HG03039 (cell line): Measurements from ENCODE around the gene TRIO.
A peak's percentile ranks its signal among the peaks of the same experiment; 100 is the strongest.

Experiments used
- ATAC-seq: cut with Tn5 transposase; IDR thresholded peaks from one replicate; pipeline ENCODE4 v1.9.1; 2021; ENCODE audit warnings: mild to moderate bottlenecking, moderate library complexity; ENCODE audit not compliant: unreplicated experiment

The TRIO gene

GRCh38 chr5:14165375-14166106 lies 22.4 kb downstream of the TRIO start:
- no peak for ATAC-seq

GRCh38 chr5:14166437-14166836 lies 23.3 kb downstream of the TRIO start:
- ATAC-seq = no peak

- ATAC-seq = peak; percentile 45
Observed at GRCh38 chr5:14167211-14167845, 24.2 kb downstream of the TRIO start.

- peak; percentile 43 for ATAC-seq
Observed at GRCh38 chr5:14168144-14168792, 25.1 kb downstream of the TRIO start.

- ATAC-seq = no peak
Observed at GRCh38 chr5:14168793-14169262, 25.7 kb downstream of the TRIO start.

- ATAC-seq = no peak
Observed at GRCh38 chr5:14171046-14171445, 27.9 kb downstream of the TRIO start.

GRCh38 chr5:14171621-14172020 lies 28.5 kb downstream of the TRIO start:
- ATAC-seq = no peak

GRCh38 chr5:14172149-14172795 lies 29.1 kb downstream of the TRIO start:
- peak; percentile 36 for ATAC-seq

GRCh38 chr5:14173377-14174229 lies 30.5 kb downstream of the TRIO start:
- ATAC-seq = no peak

GRCh38 chr5:14174230-14174636 lies 31.1 kb downstream of the TRIO start:
- ATAC-seq = no peak

GRCh38 chr5:14175381-14175780 lies 32.2 kb downstream of the TRIO start:
- no peak for ATAC-seq

GRCh38 chr5:14176888-14177287 lies 33.7 kb downstream of the TRIO start:
- ATAC-seq = no peak

GRCh38 chr5:14177634-14178033 lies 34.5 kb downstream of the TRIO start:
- no peak for ATAC-seq

- ATAC-seq = no peak
Observed at GRCh38 chr5:14178091-14178490, 34.9 kb downstream of the TRIO start.

GRCh38 chr5:14178671-14179211 lies 35.6 kb downstream of the TRIO start:
- ATAC-seq = no peak

- ATAC-seq = no peak
Observed at GRCh38 chr5:14179446-14179845, 36.3 kb downstream of the TRIO start.

- no peak for ATAC-seq
Observed at GRCh38 chr5:14180437-14180836, 37.3 kb downstream of the TRIO start.

GRCh38 chr5:14181299-14181968 lies 38.3 kb downstream of the TRIO start:
- ATAC-seq = no peak

GRCh38 chr5:14182761-14183160 lies 39.6 kb downstream of the TRIO start:
- no peak for ATAC-seq
